Measurements from ENCODE around the gene POU1F1. TPM values are rescaled to one million over a fixed set of nuclear protein-coding genes. Genes with fewer than 3 reads are reported as not detected.
"Not testable (repeated sequence)": the region's sequence is repeated elsewhere in the genome, so short reads cannot be mapped to it uniquely, and the experiment has no call there.

Gene POU1F1
- total RNA-seq, 2 donors from 2014 or later, result not detected

DNA sequence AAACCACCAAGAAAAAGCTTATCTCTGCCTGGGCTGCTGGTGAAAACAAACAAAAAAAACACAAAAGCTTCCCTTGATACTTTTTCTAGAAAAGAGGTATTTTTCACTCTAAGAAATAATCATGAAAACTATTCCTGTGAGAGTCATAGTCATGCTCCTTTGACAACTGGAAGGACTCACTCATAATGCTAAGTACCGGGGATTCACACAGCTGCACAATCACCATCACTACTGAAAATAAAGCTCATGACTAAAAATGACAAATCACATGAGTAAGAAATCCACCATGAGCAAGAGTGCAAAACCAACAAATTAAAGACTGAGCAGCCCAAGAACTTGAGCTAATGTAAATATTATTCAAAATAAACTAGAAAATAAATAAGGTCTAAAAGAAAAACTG, 10.6 kb upstream of the POU1F1 start:
- no peak for DNase-seq
- peaks cover 11% of the 10 kb centered on the region for H3K27me3 Mint-ChIP-seq (ENCODE audit: low read depth)
- ATAC-seq (replicated peaks in 1 of 2), result peak; percentile 87 to 99
- no peaks in the 10 kb centered on the region for H3K9me3 Mint-ChIP-seq
- peak overlapping the region in 1 of 2 donors; percentile 75 for H3K4me3 Mint-ChIP-seq
- H3K27ac Mint-ChIP-seq, result peak overlapping the region; percentile 87
- no peaks in the 10 kb centered on the region for H3K36me3 Mint-ChIP-seq (ENCODE audit: insufficient read depth in 2 of 2)
- H3K4me1 Mint-ChIP-seq (ENCODE audit: low read depth), result peaks cover 11% of the 10 kb centered on the region

- ATAC-seq (replicated peaks in 1 of 2), result peak; percentile 74 to 87
- H3K4me3 Mint-ChIP-seq, result peak overlapping the region in 1 of 2 donors; percentile 22
Measured at GRCh38 chr3:87272718-87273341, 3.6 kb downstream of the POU1F1 start.

DNA sequence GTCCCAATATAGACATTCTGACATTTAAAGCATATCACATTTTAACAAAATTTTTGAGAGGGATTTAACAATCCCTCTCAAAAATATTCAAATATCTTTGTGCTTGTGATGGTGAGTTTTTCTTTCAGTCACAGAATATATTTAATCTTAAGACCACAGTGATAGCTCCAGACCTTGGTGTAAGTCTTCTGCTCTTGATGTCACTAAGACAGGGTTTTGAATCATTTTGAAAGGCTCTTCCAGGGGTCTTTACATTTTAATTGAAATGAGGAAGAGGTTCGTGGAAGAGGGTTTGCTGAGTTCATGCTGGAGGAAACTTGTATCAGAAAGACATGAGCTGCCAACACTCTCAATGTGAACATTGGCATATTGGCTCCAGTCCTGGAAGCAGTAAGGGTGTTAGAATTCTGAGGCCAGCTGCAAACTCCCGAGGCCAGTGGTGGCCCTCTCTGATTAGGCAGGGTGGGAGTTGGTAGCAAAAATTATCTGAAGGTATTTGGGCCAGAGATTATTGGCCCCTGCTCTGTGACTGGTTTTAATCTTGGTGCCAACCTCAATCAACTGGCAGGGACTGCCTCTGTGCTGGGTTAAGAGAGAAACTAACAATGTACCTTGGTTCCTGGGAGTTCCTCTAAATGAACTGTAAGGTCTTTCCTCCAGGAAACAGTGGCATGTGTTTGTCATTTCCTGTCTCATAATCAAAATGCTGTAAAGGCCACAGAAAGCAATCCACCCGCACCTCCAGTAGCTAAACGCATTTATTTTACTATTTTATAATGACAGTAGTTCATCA, 5.3 kb downstream of the POU1F1 start:
- Mint-ChIP-seq H3K27ac (peak overlapping the region; percentile 12), H3K9me3 (no peaks in the 10 kb centered on the region), H3K4me3 (peak overlapping the region; percentile 29 to 51), H3K36me3 (ENCODE audit: insufficient read depth in 2 of 2) (no peaks in the 10 kb centered on the region), H3K4me1 (ENCODE audit: low read depth) (peaks cover 48% of the 10 kb centered on the region), H3K27me3 (ENCODE audit: low read depth) (peaks cover 4% of the 10 kb centered on the region)
- ATAC-seq (replicated peaks in 1 of 2) (peak; percentile 67 to 72), DNase-seq (peak in 1 of 2 donors; percentile 3)

More at GRCh38 chr3:87272718-87273341, 3.6 kb downstream of the POU1F1 start:
- Mint-ChIP-seq H3K9me3 (no peaks in the 10 kb centered on the region), H3K4me1 (ENCODE audit: low read depth) (peaks cover 48% of the 10 kb centered on the region), H3K36me3 (ENCODE audit: insufficient read depth in 2 of 2) (no peaks in the 10 kb centered on the region), H3K27ac (no peak overlapping the region), H3K27me3 (ENCODE audit: low read depth) (peaks cover 4% of the 10 kb centered on the region)
- DNase-seq, result no peak

DNA sequence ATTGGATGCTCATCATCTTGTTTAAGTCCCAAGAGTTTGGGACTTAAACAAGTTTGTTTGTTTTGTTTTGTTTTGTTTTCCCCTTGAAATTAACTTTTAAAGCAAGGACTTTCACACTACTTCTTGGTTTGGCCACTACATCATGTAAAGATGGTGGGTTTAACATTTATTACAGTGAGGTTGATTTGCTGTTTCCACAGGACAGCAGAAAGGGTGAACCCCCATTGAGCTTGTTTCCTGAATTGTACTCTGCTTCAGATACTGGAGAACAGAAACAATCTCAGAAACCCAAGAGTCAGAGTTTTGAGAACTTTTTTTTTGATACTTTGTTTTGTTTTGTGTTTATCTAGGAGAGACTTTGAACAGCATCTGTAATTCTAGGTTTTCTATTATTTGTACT, 6.7 kb downstream of the POU1F1 start:
- Mint-ChIP-seq H3K36me3 (ENCODE audit: insufficient read depth in 2 of 2) (no peaks in the 10 kb centered on the region), H3K9me3 (no peaks in the 10 kb centered on the region), H3K27me3 (ENCODE audit: low read depth) (peaks cover 4% of the 10 kb centered on the region), H3K4me3 (peak overlapping the region in 1 of 2 donors; percentile 17), H3K4me1 (ENCODE audit: low read depth) (peaks cover 48% of the 10 kb centered on the region), H3K27ac (no peak overlapping the region)
- ATAC-seq (replicated peaks in 1 of 2) (no peak), DNase-seq (no peak)

- H3K4me1 Mint-ChIP-seq (ENCODE audit: low read depth), result peaks cover 48% of the 10 kb centered on the region
- no peak overlapping the region for H3K4me3 Mint-ChIP-seq
- H3K9me3 Mint-ChIP-seq, result no peaks in the 10 kb centered on the region
- DNase-seq, result no peak
- H3K27ac Mint-ChIP-seq, result no peak overlapping the region
- ATAC-seq (replicated peaks in 1 of 2), result peak; percentile 34 to 42
- H3K27me3 Mint-ChIP-seq (ENCODE audit: low read depth), result peaks cover 4% of the 10 kb centered on the region
- H3K36me3 Mint-ChIP-seq (ENCODE audit: insufficient read depth in 2 of 2), result no peaks in the 10 kb centered on the region
Measured at GRCh38 chr3:87268646-87269211, 7.7 kb downstream of the POU1F1 start.

- Mint-ChIP-seq H3K36me3 (ENCODE audit: insufficient read depth in 2 of 2) (no peaks in the 10 kb centered on the region), H3K4me3 (no peak overlapping the region), H3K4me1 (ENCODE audit: low read depth) (peaks cover 43% of the 10 kb centered on the region), H3K27ac (no peak overlapping the region), H3K27me3 (ENCODE audit: low read depth) (peaks cover under 1% of the 10 kb centered on the region), H3K9me3 (no peaks in the 10 kb centered on the region)
- no peak for ATAC-seq (replicated peaks in 1 of 2)
- DNase-seq, result no peak
Measured at GRCh38 chr3:87267953-87268645, 8.3 kb downstream of the POU1F1 start.

DNA sequence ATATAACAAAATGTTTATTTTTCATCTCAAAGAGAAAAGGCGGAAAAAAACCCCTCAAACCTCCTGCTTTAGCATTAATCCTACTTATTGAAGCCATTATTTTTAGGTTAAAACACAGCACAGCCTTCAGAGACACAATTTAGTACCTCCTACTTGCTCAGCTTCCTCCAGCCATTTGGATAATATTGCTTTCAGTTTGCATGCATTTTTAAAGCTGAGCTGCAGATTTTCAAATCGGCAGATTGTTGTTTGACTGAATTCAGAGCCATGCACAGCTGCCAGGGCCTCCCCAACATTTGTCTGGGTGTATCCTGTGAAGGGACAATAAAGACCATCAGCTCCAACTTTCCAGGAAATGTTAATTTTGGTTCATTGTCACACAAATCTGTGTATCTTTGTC, 14.5 kb downstream of the POU1F1 start:
- H3K27me3 Mint-ChIP-seq (ENCODE audit: low read depth), result no peaks in the 10 kb centered on the region
- H3K27ac Mint-ChIP-seq, result no peak overlapping the region
- no peaks in the 10 kb centered on the region for H3K36me3 Mint-ChIP-seq (ENCODE audit: insufficient read depth in 2 of 2)

GRCh38 chr3:87260270-87260669, 16.1 kb downstream of the POU1F1 start:
- ATAC-seq (replicated peaks in 1 of 2), result peak in 1 of 2 donors; percentile 44
- Mint-ChIP-seq H3K27me3 (ENCODE audit: low read depth) (no peaks in the 10 kb centered on the region), H3K4me3 (no peak overlapping the region), H3K36me3 (ENCODE audit: insufficient read depth in 2 of 2) (no peaks in the 10 kb centered on the region), H3K4me1 (ENCODE audit: low read depth) (no peaks in the 10 kb centered on the region), H3K9me3 (no peaks in the 10 kb centered on the region), H3K27ac (no peak overlapping the region)
- DNase-seq, result peak; percentile 44 to 59

More for the DNA sequence above, 14.5 kb downstream of the POU1F1 start:
- Mint-ChIP-seq H3K9me3 (no peaks in the 10 kb centered on the region), H3K4me3 (no peak overlapping the region), H3K4me1 (ENCODE audit: low read depth) (no peaks in the 10 kb centered on the region)
- ATAC-seq (replicated peaks in 1 of 2) (no peak), DNase-seq (no peak)

GRCh38 chr3:87250009-87250408, 26.4 kb downstream of the POU1F1 start:
- ATAC-seq (replicated peaks in 1 of 2), result peak in 1 of 2 donors; percentile 41
- no peaks in the 10 kb centered on the region for H3K27me3 Mint-ChIP-seq (ENCODE audit: low read depth)
- H3K9me3 Mint-ChIP-seq, result no peaks in the 10 kb centered on the region
- H3K4me1 Mint-ChIP-seq (ENCODE audit: low read depth), result peaks cover 15% of the 10 kb centered on the region
- H3K36me3 Mint-ChIP-seq (ENCODE audit: insufficient read depth in 2 of 2), result peaks cover 0 to 12% of the 10 kb centered on the region in 2 donors
- no peak overlapping the region for H3K27ac Mint-ChIP-seq
- H3K4me3 Mint-ChIP-seq, result no peak overlapping the region
- DNase-seq, result no peak

DNA sequence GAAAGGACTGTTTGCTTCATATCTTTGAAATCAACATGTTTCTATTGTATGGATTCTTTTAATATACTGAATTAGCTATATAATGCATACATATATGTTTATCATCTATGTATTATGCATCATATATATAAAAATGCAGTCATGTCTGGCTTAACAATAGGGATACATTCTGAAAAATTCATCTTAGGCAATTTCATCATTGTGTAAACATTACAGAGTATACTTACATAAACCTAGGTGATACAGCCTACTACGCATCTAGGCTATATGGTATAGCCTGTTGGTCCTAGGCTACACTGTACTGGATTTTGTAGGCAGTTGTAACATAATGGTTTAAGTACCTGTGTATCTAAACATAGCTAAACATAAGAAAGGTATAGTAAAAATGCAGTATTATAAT, 27.6 kb downstream of the POU1F1 start:
- H3K27me3 Mint-ChIP-seq (ENCODE audit: low read depth), result no peaks in the 10 kb centered on the region
- peaks cover 0 to 10% of the 10 kb centered on the region in 2 donors for H3K36me3 Mint-ChIP-seq (ENCODE audit: insufficient read depth in 2 of 2)
- no peak for DNase-seq
- no peak overlapping the region for H3K27ac Mint-ChIP-seq
- peaks cover 15% of the 10 kb centered on the region for H3K4me1 Mint-ChIP-seq (ENCODE audit: low read depth)
- H3K4me3 Mint-ChIP-seq, result no peak overlapping the region
- no peak for ATAC-seq (replicated peaks in 1 of 2)
- H3K9me3 Mint-ChIP-seq, result no peaks in the 10 kb centered on the region

- not testable (repeated sequence) for H3K9me3 Mint-ChIP-seq; ATAC-seq (replicated peaks in 1 of 2); DNase-seq; H3K27ac Mint-ChIP-seq; H3K27me3 Mint-ChIP-seq (ENCODE audit: low read depth); H3K4me3 Mint-ChIP-seq
- Mint-ChIP-seq H3K36me3 (ENCODE audit: insufficient read depth in 2 of 2) (peaks cover 0 to 10% of the 10 kb centered on the region in 2 donors), H3K4me1 (ENCODE audit: low read depth) (peaks cover 15% of the 10 kb centered on the region)
Measured at GRCh38 chr3:87248231-87248630, 28.2 kb downstream of the POU1F1 start.

DNA sequence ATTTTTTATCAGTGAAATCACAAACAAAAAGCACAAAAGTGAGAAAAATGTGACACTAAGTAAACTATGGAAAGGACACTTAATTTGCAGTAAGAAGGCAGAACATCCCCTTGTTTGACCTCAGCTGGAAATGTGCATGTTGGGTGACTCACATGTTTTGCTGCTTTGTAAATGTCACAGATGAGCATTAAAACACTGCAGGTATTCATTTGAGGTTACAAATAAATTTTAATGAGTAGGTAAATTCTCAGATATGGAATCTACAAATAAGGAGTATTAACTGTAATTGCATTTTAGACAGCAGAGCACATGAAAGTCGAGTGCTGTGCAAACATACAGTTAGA, 29.0 kb downstream of the POU1F1 start:
- peak in 1 of 2 donors; percentile 39 for ATAC-seq (replicated peaks in 1 of 2)
- Mint-ChIP-seq H3K4me3 (no peak overlapping the region), H3K4me1 (ENCODE audit: low read depth) (peaks cover 15% of the 10 kb centered on the region), H3K9me3 (no peaks in the 10 kb centered on the region), H3K27ac (no peak overlapping the region), H3K36me3 (ENCODE audit: insufficient read depth in 2 of 2) (peaks cover 0 to 10% of the 10 kb centered on the region in 2 donors), H3K27me3 (ENCODE audit: low read depth) (no peaks in the 10 kb centered on the region)
- DNase-seq, result no peak
